Esophagus squamous epithelium (tissue), 4 donors: ENCODE data around the gene FBN3.

Experiments
- CTCF ChIP-seq, 6 experiments: fragments of 450-650 bp in 4 of 6; fragments of 200-600 bp in 2 of 6; sonication (generic) in 2 of 6; IDR thresholded peaks; one replicate each; pipeline ENCODE4 v1.5.1; 2016 to 2019; ENCODE audit warnings: antibody characterized with exemption in 6 of 6, mild to moderate bottlenecking in 4 of 6, moderate library complexity in 4 of 6
- POLR2A ChIP-seq, 4 donors: fragments of 450-650 bp; IDR thresholded peaks; one replicate each; pipeline ENCODE4 v1.6.1; 2017; ENCODE audit warnings: antibody characterized with exemption in 4 of 4, mild to moderate bottlenecking in 4 of 4, moderate library complexity in 3 of 4

GRCh38 chr19:8081569-8082550 lies 67.5 kb downstream of the FBN3 start:
- TF ChIP-seq POLR2A (IDR thresholded peaks at IDR 0.05) (no peak), CTCF (IDR thresholded peaks at IDR 0.05) (no peak)
